SW480 (cell line): ENCODE data around the gene NOL3.

Source experiments
- DNase-seq: peaks from one replicate; pipeline ENCODE4 v3.0.0-alpha.2; 2016; ENCODE audit warnings: low spot score

NOL3 gene

GRCh38 chr16:67155295-67156142, 14.8 kb upstream of the NOL3 start:
- peak; percentile 62 for DNase-seq

- DNase-seq: no peak
These were observed 14.0 kb upstream of the NOL3 start for GRCh38 chr16:67156143-67156844.

GRCh38 chr16:67157106-67157748, 13.1 kb upstream of the NOL3 start:
- DNase-seq: no peak

- DNase-seq: no peak
These were observed 12.3 kb upstream of the NOL3 start for GRCh38 chr16:67157892-67158635.

GRCh38 chr16:67158637-67159600, 11.4 kb upstream of the NOL3 start:
- DNase-seq: peak; percentile 27

- DNase-seq: no peak
These were observed 8.7 kb upstream of the NOL3 start for GRCh38 chr16:67161595-67162058.

- DNase-seq: no peak
These were observed 7.7 kb upstream of the NOL3 start for GRCh38 chr16:67162506-67163163.

GRCh38 chr16:67163164-67163998, 7.0 kb upstream of the NOL3 start:
- no peak for DNase-seq

- DNase-seq: no peak
These were observed 6.3 kb upstream of the NOL3 start for GRCh38 chr16:67163999-67164558.

GRCh38 chr16:67164599-67165061, 5.7 kb upstream of the NOL3 start, which contains the start of gene HSF4:
HSF4 (plus strand) TSS chr16:67164745; CDS start chr16:67164812, 67 bp downstream.
- no peak for DNase-seq

- no peak for DNase-seq
These were observed 4.9 kb upstream of the NOL3 start for GRCh38 chr16:67165121-67166078.

GRCh38 chr16:67166110-67166547, 4.2 kb upstream of the NOL3 start:
- no peak for DNase-seq

- DNase-seq: no peak
These were observed 3.7 kb upstream of the NOL3 start for GRCh38 chr16:67166598-67167168.

- no peak for DNase-seq
These were observed 2.8 kb upstream of the NOL3 start for GRCh38 chr16:67167588-67167987.

- no peak for DNase-seq
These were observed 1.3 kb upstream of the NOL3 start for GRCh38 chr16:67169011-67169451.

- no peak for DNase-seq
These were observed 633 bp upstream of the NOL3 start for GRCh38 chr16:67169642-67170167.
